Spleen (tissue), 11 donors: ENCODE measurements around the gene RGPD5. TPM values are rescaled to one million over a fixed set of nuclear protein-coding genes. Genes with fewer than 3 reads are reported as not detected.
"Not testable (repeated sequence)": the region's sequence is repeated elsewhere in the genome, so short reads cannot be mapped to it uniquely, and the experiment has no call there.

Source experiments
- DNase-seq: peaks from one replicate; pipeline ENCODE4 v3.0.0-alpha.2; 2020
- H3K27ac ChIP-seq, 8 donors: fragments of 200-600 bp; sonication (generic) in 7 of 8; 1 replicate in 4 of 8; 2 replicates in 4 of 8; pipeline versions ENCODE4 v1.5.0 to v1.8.0; 2016 to 2021; ENCODE audit warnings: inconsistent platforms in 4 of 8, mild to moderate bottlenecking in 4 of 8, moderate library complexity in 1 of 8
- H3K27me3 ChIP-seq, 7 donors: fragments of 200-600 bp; sonication (generic) in 6 of 7; replicated peaks in 1 of 7; 1 replicate in 4 of 7; 2 replicates in 3 of 7; pipeline versions ENCODE4 v1.5.0 to v1.8.0; 2016 to 2021; ENCODE audit warnings: inconsistent platforms in 3 of 7, mild to moderate bottlenecking in 1 of 7
- H3K36me3 ChIP-seq, 6 donors: fragments of 200-600 bp; sonication (generic) in 5 of 6; 1 replicate in 4 of 6; 2 replicates in 2 of 6; pipeline versions ENCODE4 v1.5.0 to v1.8.0; 2016 to 2021; ENCODE audit warnings: inconsistent platforms in 2 of 6
- H3K4me1 ChIP-seq, 6 donors: fragments of 200-600 bp; sonication (generic) in 5 of 6; 1 replicate in 3 of 6; 2 replicates in 3 of 6; pipeline versions ENCODE4 v1.5.0 to v1.8.0; 2016 to 2021; ENCODE audit warnings: inconsistent platforms in 3 of 6
- H3K4me3 ChIP-seq, 8 donors: fragments of 200-600 bp; sonication (generic) in 7 of 8; 1 replicate in 4 of 8; 2 replicates in 4 of 8; pipeline versions ENCODE4 v1.5.0 to v1.8.0; 2016 to 2021; ENCODE audit warnings: inconsistent platforms in 4 of 8, mild to moderate bottlenecking in 4 of 8, moderate library complexity in 2 of 8
- H3K9me3 ChIP-seq, 8 donors: fragments of 200-600 bp; sonication (generic) in 7 of 8; 1 replicate in 4 of 8; 2 replicates in 4 of 8; pipeline versions ENCODE4 v1.5.0 to v1.8.0; 2016 to 2021; ENCODE audit warnings: inconsistent platforms in 4 of 8
- WGBS, 5 donors: extraction: QIAGEN DNeasy Blood & Tissue Kit in 3 of 5; methylation state at CpG; one replicate each; pipeline versions ENCODE4 v1.1.5 to v1.1.7; 2013 to 2018; 5-methylcytosine and 5-hydroxymethylcytosine counted together
- intact Hi-C: fragments of 100-400 bp; cut with DNase I; formaldehyde crosslinking; loops from one replicate; pipeline ENCODE4 v1.15.0; 2023; ENCODE audit warnings: low total_unique reads
- polyA plus RNA-seq, 3 donors: library from polyadenylated mRNA; stranded (reverse); fragments of 200-250 nt; gene quantifications; one replicate each; pipeline ENCODE4 v1.2.1, GENCODE V29; 2013
- total RNA-seq, 7 donors: library from RNA; depleted of rRNA in 3 of 7; stranded (reverse); fragments of >200 nt in 3 of 7; fragmentation: NEBNext Ultra II Directional in 4 of 7; extraction: Animal tissue kit (Norgen Biotek cat#: 25700) in 4 of 7; gene quantifications; one replicate each; pipeline versions ENCODE4 v1.1.0 to v1.2.1, GENCODE V29; 2016 to 2021
- donor health status: healthy with polysubstance abuse.
- donor health status: DM: no; HTN: no; CAD: no; lungs with moderate emphysema.
- donor health status: DM: no; HTN: no; CAD: no.
- donor health status: Bipolar disorder and iron deficiency.
- donor health status: healthy.
- donor health status: DM: no; HTN: no; CAD: no.
- donor health status: DM: yes; HTN: yes; CAD: no.

RGPD5 gene
- total and polyA plus RNA-seq, 10 donors, result 6.7 to 106 (median 31.5) TPM

DNA sequence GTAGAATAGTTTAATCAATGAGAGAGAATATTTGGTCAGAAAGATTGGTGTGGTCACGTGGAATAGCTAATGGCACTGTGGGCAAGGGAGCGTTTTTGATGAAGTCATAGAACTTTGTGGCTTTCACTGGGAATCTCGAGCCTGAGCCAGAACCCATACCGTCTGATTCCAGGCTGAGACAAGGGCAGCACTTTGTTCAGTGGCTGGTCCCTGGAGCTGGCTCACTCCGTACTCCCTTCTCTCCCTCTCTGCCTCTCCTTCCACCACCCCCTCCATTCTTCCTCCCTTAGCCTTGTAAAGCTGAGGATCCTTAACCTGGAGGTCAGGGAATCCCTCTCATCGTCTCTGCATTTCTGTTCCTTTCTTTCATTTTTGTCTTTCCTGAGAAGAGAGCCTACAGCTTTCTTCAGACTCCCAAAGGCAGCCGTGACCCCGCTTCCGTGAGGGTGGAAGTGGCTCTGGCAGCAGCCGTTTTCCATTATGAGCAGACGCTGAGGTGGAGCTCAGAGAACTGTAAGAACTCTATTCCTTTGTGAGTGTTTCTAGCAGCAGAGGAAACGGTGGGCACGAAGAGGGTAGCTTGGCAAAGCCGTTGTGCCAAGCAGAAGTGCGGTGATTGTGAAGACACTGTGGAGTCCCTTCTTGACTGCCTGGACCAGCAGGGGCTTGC lies 12.8 kb upstream of the RGPD5 start:
- WGBS, 5 donors, result no CpG with 5 or more reads among the region's 15 CpGs
- H3K36me3 ChIP-seq, H3K27ac ChIP-seq, H3K27me3 ChIP-seq, DNase-seq, intact Hi-C loops, H3K9me3 ChIP-seq, H3K4me1 ChIP-seq, H3K4me3 ChIP-seq: not testable (repeated sequence)

DNA sequence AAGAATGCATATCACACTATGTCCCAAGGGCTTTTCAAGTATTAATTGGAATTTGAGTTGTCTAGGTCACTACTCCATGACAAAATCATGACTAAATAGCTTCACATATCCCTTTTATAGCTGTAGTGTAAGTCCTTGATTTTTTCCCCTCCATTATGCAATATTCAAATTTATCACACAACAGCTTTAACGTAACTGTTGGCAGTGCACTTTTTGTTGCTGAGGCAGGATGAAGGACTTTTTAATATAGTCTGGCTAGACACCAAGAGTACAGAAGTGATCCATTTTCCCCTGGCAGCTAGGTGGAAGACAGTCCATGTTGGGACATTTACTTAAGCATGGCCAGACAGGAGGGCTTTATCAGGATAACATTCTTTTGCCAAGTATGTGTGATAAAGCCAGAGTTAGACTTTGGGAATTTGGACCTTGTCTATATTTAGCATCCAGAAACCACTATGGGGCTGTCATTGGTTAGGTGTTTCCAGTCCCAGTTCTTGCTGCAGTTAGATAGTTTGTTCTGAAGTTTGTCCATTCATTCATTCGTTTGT lies 11.6 kb upstream of the RGPD5 start:
- no CpG with 5 or more reads among the region's 2 CpGs for WGBS, 5 donors
- intact Hi-C loops, result not testable (repeated sequence)

DNA sequence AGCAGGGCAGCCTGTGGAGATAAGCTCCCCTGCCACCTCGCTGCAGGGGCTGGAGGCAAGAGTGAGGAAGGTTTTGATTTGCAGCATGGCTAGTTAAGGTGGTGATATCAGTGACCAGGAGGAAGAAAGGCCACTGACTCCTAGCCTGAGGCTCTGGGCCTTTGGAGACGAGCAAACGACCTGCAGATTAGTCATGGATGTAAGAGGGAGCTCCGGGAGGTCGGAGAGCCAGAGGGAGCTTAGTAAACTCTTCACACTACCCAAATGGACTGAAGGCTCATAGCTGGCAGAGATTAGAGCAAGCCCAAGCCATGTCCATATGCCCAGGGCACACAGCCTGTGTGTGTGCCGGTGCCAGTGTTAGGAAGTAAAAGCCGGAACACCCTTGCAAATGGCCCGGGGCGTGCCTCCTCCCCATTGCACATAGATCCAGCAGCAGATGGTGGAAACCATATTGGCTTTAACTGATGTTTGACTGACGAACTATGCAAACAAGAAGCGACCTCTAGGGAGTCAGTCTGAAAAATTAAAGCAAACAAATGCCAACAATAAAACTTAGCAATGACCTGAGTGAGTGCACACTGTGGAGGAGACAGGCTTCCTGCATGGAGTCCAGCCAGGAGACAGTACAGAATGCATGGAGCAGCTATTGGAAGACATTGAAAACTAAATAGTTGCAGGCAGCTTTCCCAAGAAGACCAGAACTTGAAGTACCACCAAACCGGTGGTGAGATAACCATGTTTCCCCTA lies 2.4 kb upstream of the RGPD5 start:
- intact Hi-C loops, H3K4me3 ChIP-seq, H3K9me3 ChIP-seq, H3K36me3 ChIP-seq, DNase-seq, H3K27me3 ChIP-seq, H3K4me1 ChIP-seq, H3K27ac ChIP-seq: not testable (repeated sequence)
- no CpG with 5 or more reads among the region's 12 CpGs for WGBS, 5 donors

More for the DNA sequence above, 11.6 kb upstream of the RGPD5 start:
- H3K27me3 ChIP-seq, H3K4me3 ChIP-seq, H3K27ac ChIP-seq, H3K36me3 ChIP-seq, DNase-seq, H3K9me3 ChIP-seq, H3K4me1 ChIP-seq: not testable (repeated sequence)

DNA sequence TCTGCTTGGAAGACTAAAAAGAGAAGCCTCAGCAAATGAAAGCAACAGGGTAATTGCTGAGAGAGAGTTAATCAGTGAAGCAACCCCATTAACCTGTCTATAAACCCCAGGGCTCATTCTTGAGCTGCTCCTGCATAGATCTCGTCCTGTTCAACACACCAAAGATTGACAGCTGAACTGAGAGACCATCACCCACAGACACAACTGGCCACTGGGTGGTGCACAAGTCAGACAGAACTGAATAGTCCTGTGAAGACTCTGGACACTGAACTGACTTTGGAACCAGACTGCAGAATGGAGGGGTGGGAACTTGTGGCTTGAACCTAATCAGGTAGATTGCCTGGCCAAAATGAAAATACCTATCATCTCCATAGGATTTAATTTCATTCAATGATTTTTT lies 1.4 kb upstream of the RGPD5 start:
- H3K4me1 ChIP-seq, H3K27ac ChIP-seq, DNase-seq, H3K27me3 ChIP-seq, H3K36me3 ChIP-seq, intact Hi-C loops, H3K4me3 ChIP-seq, H3K9me3 ChIP-seq: not testable (repeated sequence)
- WGBS, 5 donors, result no CpG with 5 or more reads among the region's 1 CpG

DNA sequence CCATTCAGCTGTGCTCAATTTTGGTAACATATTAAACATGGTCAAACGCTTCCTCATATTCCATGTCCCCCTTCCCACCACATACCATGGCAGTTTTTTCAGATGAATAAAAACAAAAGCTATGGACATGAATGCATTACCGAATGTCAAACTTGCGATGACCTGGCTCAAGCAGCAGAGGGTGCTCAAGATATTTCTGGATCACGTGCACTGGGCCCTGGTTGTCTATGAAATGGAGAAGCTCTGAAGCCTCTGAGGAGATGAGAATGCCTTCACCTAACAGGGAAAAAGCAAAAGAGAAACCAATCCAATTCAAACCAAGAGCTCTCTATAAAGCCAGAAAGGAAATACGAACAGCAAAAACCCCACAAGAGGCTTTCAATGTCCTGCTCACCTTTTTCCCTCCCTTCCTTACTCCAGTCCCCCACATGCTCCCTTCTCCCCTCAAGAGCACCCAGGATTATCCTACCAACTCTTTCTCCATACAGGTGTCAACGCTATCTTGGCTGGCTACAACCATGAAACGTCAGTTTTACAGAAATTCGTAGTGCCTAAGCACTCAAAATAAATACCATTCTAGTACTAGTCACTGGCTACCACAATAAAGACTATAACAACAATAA lies 77.1 kb downstream of the RGPD5 start:
- H3K27me3 ChIP-seq, DNase-seq, H3K4me1 ChIP-seq, H3K36me3 ChIP-seq, H3K4me3 ChIP-seq, H3K9me3 ChIP-seq, intact Hi-C loops, H3K27ac ChIP-seq: not testable (repeated sequence)
- no CpG with 5 or more reads among the region's 8 CpGs for WGBS, 5 donors

DNA sequence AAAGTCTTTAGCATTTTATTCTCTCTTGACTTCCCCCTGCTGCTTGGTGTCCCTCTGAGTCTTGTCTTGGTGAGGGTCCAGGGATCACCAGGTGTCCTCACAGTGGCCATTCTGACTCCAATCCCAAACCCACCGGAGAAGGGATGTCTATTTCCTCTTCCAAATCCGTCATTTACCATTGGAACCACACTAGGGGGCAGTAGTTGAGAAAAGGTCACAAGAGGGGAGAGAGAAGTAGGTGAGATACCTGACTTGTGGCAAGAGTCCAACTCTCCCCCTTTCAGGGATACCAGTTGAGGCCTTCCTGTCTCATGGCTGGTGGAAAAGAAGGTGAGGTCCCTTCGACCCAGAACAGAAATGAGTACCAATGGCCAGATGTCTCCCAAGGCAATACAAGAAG lies 82.5 kb downstream of the RGPD5 start:
- H3K36me3 ChIP-seq, H3K27me3 ChIP-seq, intact Hi-C loops, H3K4me1 ChIP-seq, H3K4me3 ChIP-seq, H3K27ac ChIP-seq, DNase-seq, H3K9me3 ChIP-seq: not testable (repeated sequence)
- whole genome bisulfite sequencing, 5 donors, result no CpG with 5 or more reads among the region's 3 CpGs

DNA sequence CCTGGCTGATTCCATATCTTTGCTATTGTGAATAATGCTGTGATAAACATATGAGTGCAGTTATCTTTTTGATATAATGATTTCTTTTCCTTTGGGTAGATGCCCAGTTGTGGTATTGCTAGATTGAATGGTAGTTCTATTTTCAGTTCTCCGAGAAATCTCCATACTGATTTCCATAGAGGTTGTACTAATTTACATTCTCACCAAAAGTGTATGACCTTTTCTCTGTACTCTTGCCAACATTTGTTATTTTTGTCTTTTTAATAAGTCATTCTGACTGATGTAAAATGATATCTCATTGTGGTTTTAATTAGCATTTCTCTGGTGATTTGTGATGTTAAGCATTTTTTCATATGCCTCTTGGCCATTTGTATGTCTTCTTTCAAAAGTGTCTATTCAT lies 88.0 kb downstream of the RGPD5 start:
- DNase-seq, intact Hi-C loops, H3K36me3 ChIP-seq, H3K4me1 ChIP-seq, H3K27me3 ChIP-seq, H3K9me3 ChIP-seq, H3K4me3 ChIP-seq, H3K27ac ChIP-seq: not testable (repeated sequence)
- no CpG with 5 or more reads among the region's 1 CpG for WGBS, 5 donors

DNA sequence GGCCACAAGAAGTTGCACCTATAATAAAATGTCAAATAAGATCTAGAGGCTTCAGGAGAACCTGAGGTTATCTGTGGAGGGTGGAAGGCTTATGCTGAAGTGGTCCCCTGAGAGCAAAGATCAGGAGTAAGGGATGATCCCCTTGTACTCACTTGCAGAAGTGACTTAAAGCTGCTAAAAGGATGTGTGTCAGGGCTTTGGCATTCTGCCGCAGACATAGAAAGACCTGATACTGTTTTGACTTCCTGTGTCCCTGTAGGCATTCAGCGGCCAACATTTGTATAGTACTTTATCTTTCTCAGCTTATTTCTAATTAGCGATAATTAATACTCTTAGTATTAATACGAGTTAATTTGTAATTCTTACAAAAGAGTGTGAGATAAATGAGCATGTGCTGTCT lies 94.3 kb downstream of the RGPD5 start:
- intact Hi-C loops, H3K4me3 ChIP-seq, H3K9me3 ChIP-seq, DNase-seq, H3K27ac ChIP-seq, H3K27me3 ChIP-seq, H3K36me3 ChIP-seq, H3K4me1 ChIP-seq: not testable (repeated sequence)
- WGBS, 5 donors, result no CpG with 5 or more reads among the region's 4 CpGs

DNA sequence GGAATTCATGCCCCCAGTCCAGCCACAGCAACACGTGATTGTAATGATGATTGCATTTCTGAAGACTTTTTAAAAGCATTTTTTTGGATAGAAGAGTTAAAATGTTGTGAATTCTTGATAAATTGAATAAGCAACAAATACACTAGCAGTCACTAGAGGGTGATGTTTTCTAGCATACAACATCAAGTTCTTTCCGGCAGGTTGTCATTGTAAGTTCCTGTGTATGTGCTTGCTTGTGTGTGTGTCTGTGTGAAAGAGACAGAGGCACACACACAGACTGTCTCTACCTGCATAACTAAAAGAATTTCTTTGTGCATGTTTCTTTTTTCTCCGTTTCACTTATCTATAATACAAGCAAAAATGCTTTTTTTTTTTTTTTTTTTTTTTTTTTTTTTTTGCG lies 95.8 kb downstream of the RGPD5 start:
- intact Hi-C loops, result not testable (repeated sequence)

DNA sequence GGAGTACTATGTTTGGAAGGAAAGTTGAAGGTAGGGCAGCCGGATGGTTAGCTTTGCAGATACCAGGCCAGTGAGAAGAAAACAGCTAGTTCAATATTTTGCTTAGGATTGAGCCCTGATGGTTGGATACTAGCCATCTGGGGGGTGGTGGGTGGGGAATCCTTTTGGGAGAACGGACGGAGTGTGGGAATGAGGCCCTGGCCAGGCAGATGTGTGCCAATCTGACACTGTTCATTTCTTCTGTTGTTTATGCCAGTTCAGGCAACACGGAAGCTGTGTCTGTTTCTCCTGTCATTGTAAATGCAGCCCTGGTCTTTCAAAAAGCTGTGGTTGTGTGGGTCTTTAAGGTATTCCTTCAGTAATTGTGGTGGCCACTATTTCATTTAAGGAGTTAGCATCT lies 96.9 kb downstream of the RGPD5 start:
- WGBS, 5 donors, result no CpG with 5 or more reads among the region's 4 CpGs
- intact Hi-C loops, H3K9me3 ChIP-seq, H3K27me3 ChIP-seq, H3K27ac ChIP-seq, DNase-seq, H3K36me3 ChIP-seq, H3K4me1 ChIP-seq, H3K4me3 ChIP-seq: not testable (repeated sequence)

More for the DNA sequence above, 95.8 kb downstream of the RGPD5 start:
- H3K27me3 ChIP-seq, H3K36me3 ChIP-seq, H3K9me3 ChIP-seq, H3K27ac ChIP-seq, DNase-seq, H3K4me1 ChIP-seq, H3K4me3 ChIP-seq: not testable (repeated sequence)
- no CpG with 5 or more reads among the region's 4 CpGs for WGBS, 5 donors

DNA sequence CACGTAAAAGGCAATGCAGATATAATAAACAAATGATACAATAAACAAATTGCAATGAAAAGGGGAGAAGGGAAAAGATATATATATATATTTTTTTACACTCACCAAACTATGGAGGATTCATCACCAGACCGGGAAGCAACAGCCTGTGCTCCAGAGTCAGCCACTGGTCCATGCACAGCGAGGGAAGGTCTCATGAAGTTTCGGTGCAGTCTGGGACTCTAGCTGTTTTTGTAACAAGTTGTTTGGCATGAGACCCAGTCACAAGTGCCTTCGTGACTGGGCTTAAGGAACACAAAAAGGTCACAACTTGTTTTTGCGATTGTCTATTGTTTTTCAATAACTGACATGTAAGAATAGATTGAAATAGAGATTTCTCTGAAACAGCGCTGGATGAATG lies 99.6 kb downstream of the RGPD5 start:
- H3K27me3 ChIP-seq, intact Hi-C loops, H3K4me3 ChIP-seq, DNase-seq, H3K27ac ChIP-seq, H3K9me3 ChIP-seq, H3K36me3 ChIP-seq, H3K4me1 ChIP-seq: not testable (repeated sequence)
- WGBS, 5 donors, result no CpG with 5 or more reads among the region's 7 CpGs
